Forelimb muscle (tissue), 1 donor: ENCODE measurements around the gene HLCS. TPM values are rescaled to one million over a fixed set of nuclear protein-coding genes. Genes with fewer than 3 reads are reported as not detected.

ENCODE experiments used
- DNase-seq: peaks from one replicate; pipeline ENCODE4 v3.0.0-alpha.2; 2013; ENCODE audit warnings: low read depth
- polyA plus RNA-seq: library from polyadenylated mRNA; unstranded; fragments of 120-200 nt; gene quantifications from one replicate; pipeline ENCODE4 v1.2.1, GENCODE V29; 2013; ENCODE audit not compliant: insufficient read length

The HLCS gene
- polyA plus RNA-seq, 1 donor: 10.9 TPM

DNA sequence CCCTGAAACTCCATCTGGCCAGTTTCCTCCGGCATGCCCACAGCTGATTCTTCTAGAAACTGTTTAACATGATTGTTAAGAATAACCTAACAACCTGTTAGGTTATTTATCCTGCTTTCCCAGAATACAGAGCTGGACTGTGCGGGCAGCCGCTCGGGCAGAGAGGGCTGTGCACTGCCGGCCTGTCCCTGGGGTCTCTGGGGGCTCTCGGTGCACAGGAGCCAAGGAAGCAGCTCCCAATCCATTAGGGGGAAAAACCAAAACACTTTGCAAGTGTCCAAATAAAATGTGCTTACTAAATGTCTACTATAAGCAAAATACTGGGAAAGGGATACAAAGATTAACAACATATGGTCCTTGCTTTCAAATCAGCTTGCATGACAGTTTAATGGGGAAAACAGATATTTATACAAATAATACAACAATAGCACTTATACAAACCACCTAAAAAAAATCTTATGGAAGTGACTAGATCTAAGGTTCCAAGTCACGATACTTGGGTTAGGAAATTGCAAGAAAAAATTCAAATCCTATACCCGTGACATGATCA, 50.7 kb downstream of the HLCS start:
- DNase-seq: no peak

GRCh38 chr21:36915014-36915695, 51.3 kb downstream of the HLCS start:
- no peak for DNase-seq

- no peak for DNase-seq
Measured at GRCh38 chr21:36914244-36915013, 52.0 kb downstream of the HLCS start.

- DNase-seq: no peak
Measured at GRCh38 chr21:36913247-36914169, 53.0 kb downstream of the HLCS start.

- peak; percentile 25 for DNase-seq
Measured at GRCh38 chr21:36910581-36911307, 55.7 kb downstream of the HLCS start.

DNA sequence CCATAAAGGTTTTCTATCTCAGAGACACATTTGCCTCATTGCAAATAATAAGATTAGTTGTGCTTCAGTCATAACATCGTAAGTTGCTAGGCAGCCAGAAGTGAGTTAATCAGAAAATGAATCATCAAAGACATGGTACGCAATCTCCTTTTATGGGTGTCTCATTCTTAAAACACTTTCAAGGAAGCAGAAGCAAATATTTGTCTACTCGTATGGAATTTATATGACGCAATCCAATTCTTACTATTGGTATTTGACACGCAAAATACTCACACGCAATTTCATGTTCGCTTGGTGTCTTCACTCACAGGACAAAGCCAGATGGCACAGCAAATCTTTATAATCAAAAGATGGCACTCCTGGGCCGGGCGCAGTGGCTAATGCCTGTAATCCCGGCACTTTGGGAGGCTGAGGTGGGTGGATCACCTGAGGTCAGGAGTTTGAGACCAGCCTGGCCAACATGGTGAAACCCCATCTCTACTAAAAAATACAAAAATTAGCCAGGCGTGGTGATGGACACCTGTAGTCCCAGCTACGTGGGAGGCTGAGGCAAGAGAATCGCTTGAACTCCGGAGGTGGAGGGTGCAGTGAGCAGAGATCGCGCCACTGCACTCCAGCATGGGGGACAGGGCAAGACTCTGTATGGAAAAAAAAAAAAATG, 56.4 kb downstream of the HLCS start:
- DNase-seq: no peak

DNA sequence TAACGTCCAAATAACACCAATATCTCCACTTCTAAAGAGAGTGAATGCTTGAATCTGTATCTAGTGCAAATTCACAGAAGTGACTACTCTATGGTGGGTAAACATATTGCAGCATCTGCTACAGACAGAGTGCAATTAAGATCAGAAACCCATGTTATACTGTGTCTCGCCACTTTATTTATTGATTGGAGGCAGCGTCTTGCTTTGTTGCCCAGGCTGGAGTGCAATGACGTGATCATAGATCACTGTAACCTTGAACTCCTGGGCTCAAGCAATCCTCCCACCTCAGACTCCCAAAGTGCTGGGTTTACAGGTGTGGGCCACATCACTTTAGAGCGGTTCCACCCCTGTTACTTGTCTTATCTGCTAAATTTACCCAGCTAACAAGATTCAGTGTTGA, 57.0 kb downstream of the HLCS start:
- no peak for DNase-seq

DNA sequence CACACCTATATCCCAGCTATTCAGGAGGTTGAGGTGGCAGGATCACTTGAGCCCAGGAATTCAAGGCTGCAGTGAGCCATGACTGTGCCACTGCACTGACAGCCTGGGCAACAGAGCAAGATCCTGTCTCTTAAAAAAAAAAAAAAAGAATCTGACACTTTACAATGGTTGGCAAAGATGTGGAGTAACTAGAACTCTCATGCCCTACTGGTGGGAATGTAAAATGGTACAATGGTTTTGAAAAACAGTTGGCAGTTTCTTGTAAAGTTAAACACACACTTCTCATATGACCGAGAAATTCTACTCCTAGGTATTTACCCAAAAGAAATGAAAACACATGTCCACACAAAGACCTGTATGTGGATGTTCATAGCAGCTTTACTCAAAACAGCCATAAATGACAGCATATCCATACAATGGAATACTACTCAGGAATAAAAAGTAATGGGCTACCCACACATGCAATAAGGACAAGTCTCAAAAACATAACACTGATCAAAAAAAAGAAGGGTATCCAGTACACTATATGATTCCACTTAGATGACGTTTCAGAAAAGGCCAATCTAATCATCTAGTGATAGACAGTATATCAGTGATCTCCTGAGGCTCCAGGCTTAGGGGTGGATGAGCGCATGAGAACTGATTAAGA, 58.1 kb downstream of the HLCS start:
- no peak for DNase-seq

GRCh38 chr21:36904093-36904666, 62.3 kb downstream of the HLCS start:
- no peak for DNase-seq

GRCh38 chr21:36902793-36903192, 63.7 kb downstream of the HLCS start:
- DNase-seq: no peak

DNA sequence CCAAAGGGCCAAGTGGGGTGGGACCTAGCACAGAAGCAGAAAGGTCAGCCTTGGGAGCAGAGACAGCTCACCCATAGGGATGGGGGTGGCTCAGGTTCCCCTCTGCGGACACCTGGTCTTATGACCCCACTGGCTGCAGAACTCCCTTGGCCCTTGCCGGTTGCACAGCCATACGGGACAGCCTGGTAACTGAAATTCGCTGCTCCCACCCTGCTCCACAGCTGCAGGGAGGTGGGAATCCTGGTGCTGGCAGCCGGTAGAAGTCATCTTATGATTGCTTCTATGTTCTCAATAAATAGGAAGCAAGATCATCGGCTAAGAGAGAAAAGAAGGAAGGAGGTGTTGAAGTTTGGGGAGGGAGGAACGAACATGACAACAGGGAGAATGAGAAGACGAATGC, 64.1 kb downstream of the HLCS start:
- no peak for DNase-seq

DNA sequence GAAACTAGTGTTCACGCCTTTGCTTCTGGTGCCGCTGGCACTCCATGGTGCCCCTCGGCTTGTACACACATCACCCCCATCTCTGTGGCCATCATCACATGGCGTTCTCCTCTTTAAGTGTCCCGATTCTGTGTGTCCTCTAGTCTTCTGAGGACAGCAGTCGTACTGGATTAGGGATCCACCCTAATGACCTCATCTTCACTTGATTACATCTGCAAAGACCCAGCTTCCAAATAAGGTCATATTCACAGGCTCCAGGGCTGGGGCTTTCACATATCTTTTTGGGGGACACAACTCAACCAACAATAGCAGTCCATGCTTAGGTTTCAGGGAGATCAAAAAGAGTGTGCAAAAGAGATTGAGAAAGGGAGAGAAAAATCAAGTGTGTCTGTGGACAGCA, 64.9 kb downstream of the HLCS start:
- no peak for DNase-seq

DNA sequence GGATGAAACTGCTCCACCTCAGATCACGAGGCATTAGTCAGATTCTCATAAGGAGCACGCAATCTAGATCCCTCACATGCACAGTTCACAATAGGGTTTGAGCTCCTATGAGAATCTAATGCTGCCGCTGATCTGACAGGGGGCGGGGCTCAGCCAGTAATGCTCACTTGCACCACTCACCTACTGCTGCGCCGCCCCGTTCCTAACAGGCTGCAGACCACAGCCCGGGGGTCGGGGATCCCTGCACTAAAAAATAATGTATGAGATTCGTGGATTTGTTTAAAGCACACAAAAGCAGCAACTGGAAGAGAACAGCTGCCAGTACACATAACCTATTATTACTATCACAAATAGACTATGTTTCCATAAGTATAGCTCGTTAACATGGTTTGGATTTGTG, 72.9 kb downstream of the HLCS start:
- no peak for DNase-seq

DNA sequence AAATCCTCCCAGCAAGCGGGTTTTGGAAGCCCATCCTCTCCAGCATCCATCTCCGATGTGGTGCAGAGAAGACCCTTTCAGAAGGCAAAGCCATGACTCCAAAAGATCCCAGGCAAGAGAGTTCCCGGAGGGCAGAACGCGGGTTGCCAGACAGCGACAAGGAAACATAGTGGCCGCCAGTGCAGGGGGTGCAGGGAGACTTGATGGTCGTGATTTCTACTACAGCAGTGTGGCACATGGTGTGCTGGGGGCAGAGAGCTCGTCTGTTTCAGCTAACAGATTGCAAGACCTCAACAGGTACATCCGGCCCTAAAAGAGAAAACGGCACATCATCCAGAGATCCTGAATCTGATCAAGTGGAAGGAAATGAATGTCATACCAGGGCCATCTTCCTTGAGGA, 74.3 kb downstream of the HLCS start:
- DNase-seq: no peak

- DNase-seq: no peak
Measured at GRCh38 chr21:36891692-36892091, 74.8 kb downstream of the HLCS start.

- DNase-seq: no peak
Measured at GRCh38 chr21:36891121-36891520, 75.3 kb downstream of the HLCS start.

DNA sequence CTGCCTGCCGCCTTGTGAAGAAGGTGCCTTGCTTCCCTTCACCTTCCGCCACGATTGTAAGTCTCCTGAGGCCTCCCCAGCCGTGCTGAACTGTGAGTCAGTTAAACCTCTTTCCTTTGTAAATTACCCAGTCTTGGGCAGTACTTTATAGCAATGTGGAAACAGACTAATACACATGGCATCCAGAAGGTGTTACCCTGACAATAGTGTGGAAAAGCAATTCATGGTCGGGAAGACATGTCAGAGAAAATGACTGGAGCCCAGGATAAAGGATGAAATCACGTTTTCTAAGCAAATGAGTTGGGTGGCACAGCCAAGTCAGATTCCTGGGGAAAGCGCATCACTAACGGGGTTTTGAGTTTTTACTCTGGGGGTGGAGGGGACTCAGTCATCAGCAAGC, 76.4 kb downstream of the HLCS start:
- no peak for DNase-seq

DNA sequence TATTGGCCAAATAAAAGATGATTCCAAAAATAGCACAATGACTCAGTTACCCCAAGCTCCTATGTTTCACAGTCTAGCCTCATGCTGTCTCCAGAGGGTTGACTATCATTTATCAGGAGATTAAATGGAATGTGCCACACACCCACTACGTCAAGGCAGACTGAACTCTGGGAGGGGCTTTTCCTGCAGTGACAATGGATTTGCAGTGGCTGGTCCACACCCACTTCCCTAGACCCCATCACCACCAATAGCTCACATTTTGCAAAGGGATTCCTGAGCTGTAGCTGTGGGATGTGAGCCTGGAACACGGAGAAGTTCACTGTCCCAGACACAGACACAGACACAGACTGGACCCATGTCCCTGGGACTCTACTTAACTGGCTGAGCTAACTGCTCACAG, 77.1 kb downstream of the HLCS start:
- no peak for DNase-seq

- no peak for DNase-seq
Measured at GRCh38 chr21:36888466-36888865, 78.0 kb downstream of the HLCS start.

DNA sequence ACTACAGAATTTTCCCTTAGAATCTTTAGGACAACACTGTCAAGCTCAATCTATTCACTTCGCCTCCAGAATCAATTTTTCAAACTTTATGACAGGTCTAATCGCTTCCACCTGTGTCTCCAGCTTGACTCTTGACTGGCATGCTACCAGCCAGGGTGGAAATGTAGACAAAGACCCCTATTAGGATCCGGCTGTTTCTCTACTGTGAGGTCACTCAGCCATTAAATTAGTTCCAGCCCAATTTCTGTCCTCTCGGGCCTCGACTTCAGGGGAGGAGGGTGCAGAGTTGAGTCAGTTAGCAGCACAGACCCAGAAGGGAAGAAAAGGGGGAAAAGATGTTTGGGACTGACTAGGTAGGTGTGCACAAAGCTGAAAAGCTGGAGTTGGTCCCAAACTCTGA, 78.5 kb downstream of the HLCS start:
- DNase-seq: no peak
